ENCODE data around the gene GRK6. TPM values are rescaled to one million over a fixed set of nuclear protein-coding genes. Genes with fewer than 3 reads are reported as not detected.
A peak's percentile ranks its signal among the peaks of the same experiment; 100 is the strongest.

Gene GRK6
- total and polyA plus RNA-seq, 9 of the 15 experiments (the other 6 are each of a cell fraction or from before 2014, with no cell fraction given) = 0.63 to 122 (median 44.5) TPM

DNA sequence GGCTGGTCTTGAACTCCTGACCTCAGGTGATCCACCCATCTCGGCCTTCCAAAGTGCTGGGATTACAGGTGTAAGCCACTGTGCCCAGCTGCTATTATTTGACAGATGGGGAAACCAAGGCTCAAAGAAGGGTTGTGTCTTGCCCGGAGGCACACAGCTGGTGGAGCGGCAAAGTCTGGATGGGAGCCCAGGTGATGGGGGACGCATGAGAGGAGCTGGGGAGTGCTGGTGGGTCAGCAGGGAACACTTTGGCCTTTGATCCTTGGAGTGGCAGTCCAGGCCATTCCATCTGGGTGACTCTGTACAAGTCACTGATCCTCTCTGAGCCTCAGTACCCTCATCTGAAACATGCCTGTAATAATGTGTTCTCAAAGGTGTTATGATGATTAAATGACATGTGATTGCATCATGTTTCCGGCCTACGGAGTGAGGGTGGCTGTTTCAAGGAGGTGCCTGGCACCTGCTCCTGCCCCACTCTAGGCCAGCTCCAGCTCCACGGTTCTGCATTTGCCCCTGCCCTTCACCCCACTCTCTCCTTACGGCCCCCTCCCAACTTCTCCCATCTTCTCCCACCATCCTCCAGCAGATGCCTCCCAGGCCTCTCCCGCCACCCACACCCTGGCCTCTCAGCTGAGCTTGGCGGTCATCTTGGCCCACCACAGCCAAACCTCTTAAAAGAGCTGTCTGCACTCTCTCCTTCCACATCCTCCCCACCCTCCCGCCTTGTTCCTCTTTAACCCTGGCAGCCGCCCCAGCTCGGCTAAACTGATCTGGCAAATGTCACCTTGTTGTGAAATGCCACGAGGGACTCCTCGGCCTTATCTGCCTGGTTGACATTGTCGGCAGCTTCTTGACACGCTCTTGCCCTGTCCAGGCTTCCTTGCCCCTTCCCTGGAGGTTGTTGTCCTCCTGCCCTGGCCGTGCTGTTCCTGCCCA is 52.5 kb downstream of the GRK6 start (continued):
- TF ChIP-seq, protein P1, sequence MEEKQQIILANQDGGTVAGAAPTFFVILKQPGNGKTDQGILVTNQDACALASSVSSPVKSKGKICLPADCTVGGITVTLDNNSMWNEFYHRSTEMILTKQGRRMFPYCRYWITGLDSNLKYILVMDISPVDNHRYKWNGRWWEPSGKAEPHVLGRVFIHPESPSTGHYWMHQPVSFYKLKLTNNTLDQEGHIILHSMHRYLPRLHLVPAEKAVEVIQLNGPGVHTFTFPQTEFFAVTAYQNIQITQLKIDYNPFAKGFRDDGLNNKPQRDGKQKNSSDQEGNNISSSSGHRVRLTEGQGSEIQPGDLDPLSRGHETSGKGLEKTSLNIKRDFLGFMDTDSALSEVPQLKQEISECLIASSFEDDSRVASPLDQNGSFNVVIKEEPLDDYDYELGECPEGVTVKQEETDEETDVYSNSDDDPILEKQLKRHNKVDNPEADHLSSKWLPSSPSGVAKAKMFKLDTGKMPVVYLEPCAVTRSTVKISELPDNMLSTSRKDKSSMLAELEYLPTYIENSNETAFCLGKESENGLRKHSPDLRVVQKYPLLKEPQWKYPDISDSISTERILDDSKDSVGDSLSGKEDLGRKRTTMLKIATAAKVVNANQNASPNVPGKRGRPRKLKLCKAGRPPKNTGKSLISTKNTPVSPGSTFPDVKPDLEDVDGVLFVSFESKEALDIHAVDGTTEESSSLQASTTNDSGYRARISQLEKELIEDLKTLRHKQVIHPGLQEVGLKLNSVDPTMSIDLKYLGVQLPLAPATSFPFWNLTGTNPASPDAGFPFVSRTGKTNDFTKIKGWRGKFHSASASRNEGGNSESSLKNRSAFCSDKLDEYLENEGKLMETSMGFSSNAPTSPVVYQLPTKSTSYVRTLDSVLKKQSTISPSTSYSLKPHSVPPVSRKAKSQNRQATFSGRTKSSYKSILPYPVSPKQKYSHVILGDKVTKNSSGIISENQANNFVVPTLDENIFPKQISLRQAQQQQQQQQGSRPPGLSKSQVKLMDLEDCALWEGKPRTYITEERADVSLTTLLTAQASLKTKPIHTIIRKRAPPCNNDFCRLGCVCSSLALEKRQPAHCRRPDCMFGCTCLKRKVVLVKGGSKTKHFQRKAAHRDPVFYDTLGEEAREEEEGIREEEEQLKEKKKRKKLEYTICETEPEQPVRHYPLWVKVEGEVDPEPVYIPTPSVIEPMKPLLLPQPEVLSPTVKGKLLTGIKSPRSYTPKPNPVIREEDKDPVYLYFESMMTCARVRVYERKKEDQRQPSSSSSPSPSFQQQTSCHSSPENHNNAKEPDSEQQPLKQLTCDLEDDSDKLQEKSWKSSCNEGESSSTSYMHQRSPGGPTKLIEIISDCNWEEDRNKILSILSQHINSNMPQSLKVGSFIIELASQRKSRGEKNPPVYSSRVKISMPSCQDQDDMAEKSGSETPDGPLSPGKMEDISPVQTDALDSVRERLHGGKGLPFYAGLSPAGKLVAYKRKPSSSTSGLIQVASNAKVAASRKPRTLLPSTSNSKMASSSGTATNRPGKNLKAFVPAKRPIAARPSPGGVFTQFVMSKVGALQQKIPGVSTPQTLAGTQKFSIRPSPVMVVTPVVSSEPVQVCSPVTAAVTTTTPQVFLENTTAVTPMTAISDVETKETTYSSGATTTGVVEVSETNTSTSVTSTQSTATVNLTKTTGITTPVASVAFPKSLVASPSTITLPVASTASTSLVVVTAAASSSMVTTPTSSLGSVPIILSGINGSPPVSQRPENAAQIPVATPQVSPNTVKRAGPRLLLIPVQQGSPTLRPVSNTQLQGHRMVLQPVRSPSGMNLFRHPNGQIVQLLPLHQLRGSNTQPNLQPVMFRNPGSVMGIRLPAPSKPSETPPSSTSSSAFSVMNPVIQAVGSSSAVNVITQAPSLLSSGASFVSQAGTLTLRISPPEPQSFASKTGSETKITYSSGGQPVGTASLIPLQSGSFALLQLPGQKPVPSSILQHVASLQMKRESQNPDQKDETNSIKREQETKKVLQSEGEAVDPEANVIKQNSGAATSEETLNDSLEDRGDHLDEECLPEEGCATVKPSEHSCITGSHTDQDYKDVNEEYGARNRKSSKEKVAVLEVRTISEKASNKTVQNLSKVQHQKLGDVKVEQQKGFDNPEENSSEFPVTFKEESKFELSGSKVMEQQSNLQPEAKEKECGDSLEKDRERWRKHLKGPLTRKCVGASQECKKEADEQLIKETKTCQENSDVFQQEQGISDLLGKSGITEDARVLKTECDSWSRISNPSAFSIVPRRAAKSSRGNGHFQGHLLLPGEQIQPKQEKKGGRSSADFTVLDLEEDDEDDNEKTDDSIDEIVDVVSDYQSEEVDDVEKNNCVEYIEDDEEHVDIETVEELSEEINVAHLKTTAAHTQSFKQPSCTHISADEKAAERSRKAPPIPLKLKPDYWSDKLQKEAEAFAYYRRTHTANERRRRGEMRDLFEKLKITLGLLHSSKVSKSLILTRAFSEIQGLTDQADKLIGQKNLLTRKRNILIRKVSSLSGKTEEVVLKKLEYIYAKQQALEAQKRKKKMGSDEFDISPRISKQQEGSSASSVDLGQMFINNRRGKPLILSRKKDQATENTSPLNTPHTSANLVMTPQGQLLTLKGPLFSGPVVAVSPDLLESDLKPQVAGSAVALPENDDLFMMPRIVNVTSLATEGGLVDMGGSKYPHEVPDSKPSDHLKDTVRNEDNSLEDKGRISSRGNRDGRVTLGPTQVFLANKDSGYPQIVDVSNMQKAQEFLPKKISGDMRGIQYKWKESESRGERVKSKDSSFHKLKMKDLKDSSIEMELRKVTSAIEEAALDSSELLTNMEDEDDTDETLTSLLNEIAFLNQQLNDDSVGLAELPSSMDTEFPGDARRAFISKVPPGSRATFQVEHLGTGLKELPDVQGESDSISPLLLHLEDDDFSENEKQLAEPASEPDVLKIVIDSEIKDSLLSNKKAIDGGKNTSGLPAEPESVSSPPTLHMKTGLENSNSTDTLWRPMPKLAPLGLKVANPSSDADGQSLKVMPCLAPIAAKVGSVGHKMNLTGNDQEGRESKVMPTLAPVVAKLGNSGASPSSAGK (IDR thresholded peaks at IDR 0.05) = peak; percentile 76
- TF ChIP-seq CAMTA2 (CRISPR knock-in tag; conservative IDR thresholded peaks at IDR 0.05) (no peak), POLR2AphosphoS5 (IDR thresholded peaks at IDR 0.05; ENCODE audit: control insufficient read depth, insufficient read depth, low read depth, low read length) (0 out of 2 replicates have a peak, but pooled peaks have one; percentile 39), BRCA1 (IDR thresholded peaks at IDR 0.05) (no peak), BRCA1 (CRISPR knock-in tag; IDR thresholded peaks at IDR 0.05) (no peak), L3MBTL2 (IDR thresholded peaks at IDR 0.05) (peak; percentile 81)
- TF ChIP-seq, protein P2, sequence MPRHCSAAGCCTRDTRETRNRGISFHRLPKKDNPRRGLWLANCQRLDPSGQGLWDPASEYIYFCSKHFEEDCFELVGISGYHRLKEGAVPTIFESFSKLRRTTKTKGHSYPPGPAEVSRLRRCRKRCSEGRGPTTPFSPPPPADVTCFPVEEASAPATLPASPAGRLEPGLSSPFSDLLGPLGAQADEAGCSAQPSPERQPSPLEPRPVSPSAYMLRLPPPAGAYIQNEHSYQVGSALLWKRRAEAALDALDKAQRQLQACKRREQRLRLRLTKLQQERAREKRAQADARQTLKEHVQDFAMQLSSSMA (CRISPR knock-in tag; IDR thresholded peaks at IDR 0.05) = no peak
- TF ChIP-seq, protein P3, sequence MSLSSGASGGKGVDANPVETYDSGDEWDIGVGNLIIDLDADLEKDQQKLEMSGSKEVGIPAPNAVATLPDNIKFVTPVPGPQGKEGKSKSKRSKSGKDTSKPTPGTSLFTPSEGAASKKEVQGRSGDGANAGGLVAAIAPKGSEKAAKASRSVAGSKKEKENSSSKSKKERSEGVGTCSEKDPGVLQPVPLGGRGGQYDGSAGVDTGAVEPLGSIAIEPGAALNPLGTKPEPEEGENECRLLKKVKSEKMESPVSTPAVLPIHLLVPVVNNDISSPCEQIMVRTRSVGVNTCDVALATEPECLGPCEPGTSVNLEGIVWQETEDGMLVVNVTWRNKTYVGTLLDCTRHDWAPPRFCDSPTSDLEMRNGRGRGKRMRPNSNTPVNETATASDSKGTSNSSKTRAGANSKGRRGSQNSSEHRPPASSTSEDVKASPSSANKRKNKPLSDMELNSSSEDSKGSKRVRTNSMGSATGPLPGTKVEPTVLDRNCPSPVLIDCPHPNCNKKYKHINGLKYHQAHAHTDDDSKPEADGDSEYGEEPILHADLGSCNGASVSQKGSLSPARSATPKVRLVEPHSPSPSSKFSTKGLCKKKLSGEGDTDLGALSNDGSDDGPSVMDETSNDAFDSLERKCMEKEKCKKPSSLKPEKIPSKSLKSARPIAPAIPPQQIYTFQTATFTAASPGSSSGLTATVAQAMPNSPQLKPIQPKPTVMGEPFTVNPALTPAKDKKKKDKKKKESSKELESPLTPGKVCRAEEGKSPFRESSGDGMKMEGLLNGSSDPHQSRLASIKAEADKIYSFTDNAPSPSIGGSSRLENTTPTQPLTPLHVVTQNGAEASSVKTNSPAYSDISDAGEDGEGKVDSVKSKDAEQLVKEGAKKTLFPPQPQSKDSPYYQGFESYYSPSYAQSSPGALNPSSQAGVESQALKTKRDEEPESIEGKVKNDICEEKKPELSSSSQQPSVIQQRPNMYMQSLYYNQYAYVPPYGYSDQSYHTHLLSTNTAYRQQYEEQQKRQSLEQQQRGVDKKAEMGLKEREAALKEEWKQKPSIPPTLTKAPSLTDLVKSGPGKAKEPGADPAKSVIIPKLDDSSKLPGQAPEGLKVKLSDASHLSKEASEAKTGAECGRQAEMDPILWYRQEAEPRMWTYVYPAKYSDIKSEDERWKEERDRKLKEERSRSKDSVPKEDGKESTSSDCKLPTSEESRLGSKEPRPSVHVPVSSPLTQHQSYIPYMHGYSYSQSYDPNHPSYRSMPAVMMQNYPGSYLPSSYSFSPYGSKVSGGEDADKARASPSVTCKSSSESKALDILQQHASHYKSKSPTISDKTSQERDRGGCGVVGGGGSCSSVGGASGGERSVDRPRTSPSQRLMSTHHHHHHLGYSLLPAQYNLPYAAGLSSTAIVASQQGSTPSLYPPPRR (CRISPR knock-in tag; IDR thresholded peaks at IDR 0.05; ENCODE audit: borderline replicate concordance) = no peak

All from K562 (cell line).